T-cell (primary cell): ENCODE results near the gene ATP6AP1. TPM values are rescaled to one million over a fixed set of nuclear protein-coding genes. Genes with fewer than 3 reads are reported as not detected.

Experiments used
- ATAC-seq, 4 experiments: fragments of 200-7000 bp in 3 of 4; fragments of 150-1000 bp in 1 of 4; cut with Tn5 transposase; replicated peaks in 1 of 4; 1 replicate in 3 of 4; 2 replicates in 1 of 4; pipeline ENCODE4 v1.10.0; 2021; ENCODE audit warnings: moderate library complexity in 3 of 4, mild to moderate bottlenecking in 2 of 4, moderate number of reproducible peaks in 1 of 4
- CTCF ChIA-PET, 2 donors: fragments of 300-600 bp; sonication (Branson Sonifier 250); formaldehyde crosslinking; loops; one replicate each; lab custom pipeline; 2022; ENCODE audit warnings: antibody characterized with exemption in 2 of 2; lab: Charles Lee
- POLR2A ChIA-PET, 2 donors: fragments of 300-600 bp; sonication (Branson Sonifier 250); formaldehyde crosslinking; loops; one replicate each; lab custom pipeline; 2022; ENCODE audit warnings: antibody characterized with exemption in 2 of 2; lab: Charles Lee
- DNase-seq, 35 experiments: peaks; one replicate each; pipeline versions ENCODE4 v3.0.0 to v3.0.0-alpha.2; 2013 to 2023
- H3K27ac ChIP-seq: one replicate; pipeline ENCODE4 v1.5.1; 2013; ENCODE audit warnings: low read length
- H3K27me3 ChIP-seq, 2 experiments: replicated peaks in 1 of 2; 1 replicate in 1 of 2; 2 replicates in 1 of 2; pipeline versions ENCODE4 v1.6.1 to v1.7.0; 2013; ENCODE audit warnings: low read length in 1 of 2, mixed read lengths in 1 of 2; ENCODE audit not compliant: control insufficient read depth in 2 of 2, insufficient read depth in 2 of 2; ENCODE audit errors: extremely low read depth in 1 of 2
- H3K36me3 ChIP-seq, 2 donors: 1 replicate in 1 of 2; 2 replicates in 1 of 2; pipeline versions ENCODE4 v1.6.1 to v1.7.0; 2013; ENCODE audit warnings: low read length in 1 of 2; ENCODE audit not compliant: control insufficient read depth in 2 of 2, insufficient read depth in 1 of 2; ENCODE audit errors: extremely low read depth in 1 of 2
- H3K4me1 ChIP-seq, 2 experiments: 1 replicate in 1 of 2; 2 replicates in 1 of 2; pipeline versions ENCODE4 v1.6.1 to v1.7.0; 2013; ENCODE audit warnings: low read length in 2 of 2, mixed read lengths in 1 of 2; ENCODE audit not compliant: insufficient read depth in 2 of 2, control insufficient read depth in 1 of 2; ENCODE audit errors: extremely low read depth in 1 of 2
- H3K4me3 ChIP-seq, 2 donors: 1 replicate in 1 of 2; 2 replicates in 1 of 2; pipeline versions ENCODE4 v1.5.1 to v1.7.0; 2013; ENCODE audit warnings: mild to moderate bottlenecking in 2 of 2, low read length in 1 of 2, moderate library complexity in 1 of 2; ENCODE audit not compliant: control insufficient read depth in 1 of 2; ENCODE audit errors: extremely low read depth in 1 of 2
- H3K9me3 ChIP-seq: 2 replicates; pipeline ENCODE4 v1.7.0; 2013
- H3K27ac Mint-ChIP-seq, 2 donors: one replicate each; pipeline ENCODE4 v1.8.0; 2020 to 2021; ENCODE audit warnings: mild to moderate bottlenecking in 2 of 2, mixed read lengths in 2 of 2
- H3K27me3 Mint-ChIP-seq, 2 donors: one replicate each; pipeline ENCODE4 v1.8.0; 2021 to 2022; ENCODE audit warnings: mixed read lengths in 2 of 2
- H3K36me3 Mint-ChIP-seq: one replicate; pipeline ENCODE4 v1.8.0; 2021; ENCODE audit warnings: mixed read lengths
- H3K4me1 Mint-ChIP-seq, 3 donors: one replicate each; pipeline ENCODE4 v1.8.0; 2020 to 2022; ENCODE audit warnings: mixed read lengths in 3 of 3, mild to moderate bottlenecking in 1 of 3
- H3K4me3 Mint-ChIP-seq, 3 donors: one replicate each; pipeline ENCODE4 v1.8.0; 2020 to 2022; ENCODE audit warnings: mild to moderate bottlenecking in 3 of 3, mixed read lengths in 3 of 3, moderate library complexity in 3 of 3
- H3K9me3 Mint-ChIP-seq, 3 donors: one replicate each; pipeline ENCODE4 v1.8.0; 2020 to 2022; ENCODE audit warnings: mixed read lengths in 3 of 3
- WGBS: methylation state at CpG from one replicate; pipeline ENCODE4 v1.1.5; 2013; ENCODE audit warnings: missing lambda C conversion rate; ENCODE audit not compliant: insufficient coverage; 5-methylcytosine and 5-hydroxymethylcytosine counted together
- total RNA-seq, 35 experiments: library from RNA in 6 of 35; stranded (reverse) in 6 of 35; fragments of 120-200 nt in 1 of 35; gene quantifications; one replicate each; pipeline versions ENCODE4 v1.2.1 to v1.2.4 and lab custom pipeline; 2013 to 2026

ATP6AP1 gene
- total RNA-seq, 5 donors from 2014 or later (not counting 1 experiment from before 2014, with no cell fraction given): 37.9 to 56.8 (median 53.6) TPM

- peak in 3 of 4 experiments; percentile 5 to 28 (median 11) for ATAC-seq
- Mint-ChIP-seq H3K9me3 (no peaks in the 10 kb centered on the region), H3K4me3 (peak overlapping the region; percentile 60 to 72 (median 68)), H3K36me3 (peaks cover 2% of the 10 kb centered on the region), H3K27me3 (no peaks in the 10 kb centered on the region), H3K27ac (peak overlapping the region; percentile 41 to 77), H3K4me1 (peaks cover 15 to 42% (median 26%) of the 10 kb centered on the region in 3 donors)
- Histone ChIP-seq H3K9me3 (no peaks in the 10 kb centered on the region), H3K27me3 (no peaks in the 10 kb centered on the region), H3K27ac (peak overlapping the region; percentile 70), H3K4me1 (peaks cover 0 to 52% of the 10 kb centered on the region in 2 experiments), H3K36me3 (peaks cover 0 to 22% of the 10 kb centered on the region in 2 donors), H3K4me3 (peak overlapping the region in 1 of 2 donors; percentile 33)
- POLR2A ChIA-PET: interaction anchor here in 1 of 2 donors (0.7 kb wide), 1 partner anchor 21 kb away, joined by 12 read pairs; no protein-coding TSS in a partner anchor
- WGBS: 13% methylated on average over 5 of the region's 10 CpGs
- DNase-seq: peak in 1 of 35 experiments; percentile 16
- CTCF ChIA-PET: no interaction called here
Observed at GRCh38 chrX:154443479-154443910, 15.0 kb downstream of the ATP6AP1 start.

DNA sequence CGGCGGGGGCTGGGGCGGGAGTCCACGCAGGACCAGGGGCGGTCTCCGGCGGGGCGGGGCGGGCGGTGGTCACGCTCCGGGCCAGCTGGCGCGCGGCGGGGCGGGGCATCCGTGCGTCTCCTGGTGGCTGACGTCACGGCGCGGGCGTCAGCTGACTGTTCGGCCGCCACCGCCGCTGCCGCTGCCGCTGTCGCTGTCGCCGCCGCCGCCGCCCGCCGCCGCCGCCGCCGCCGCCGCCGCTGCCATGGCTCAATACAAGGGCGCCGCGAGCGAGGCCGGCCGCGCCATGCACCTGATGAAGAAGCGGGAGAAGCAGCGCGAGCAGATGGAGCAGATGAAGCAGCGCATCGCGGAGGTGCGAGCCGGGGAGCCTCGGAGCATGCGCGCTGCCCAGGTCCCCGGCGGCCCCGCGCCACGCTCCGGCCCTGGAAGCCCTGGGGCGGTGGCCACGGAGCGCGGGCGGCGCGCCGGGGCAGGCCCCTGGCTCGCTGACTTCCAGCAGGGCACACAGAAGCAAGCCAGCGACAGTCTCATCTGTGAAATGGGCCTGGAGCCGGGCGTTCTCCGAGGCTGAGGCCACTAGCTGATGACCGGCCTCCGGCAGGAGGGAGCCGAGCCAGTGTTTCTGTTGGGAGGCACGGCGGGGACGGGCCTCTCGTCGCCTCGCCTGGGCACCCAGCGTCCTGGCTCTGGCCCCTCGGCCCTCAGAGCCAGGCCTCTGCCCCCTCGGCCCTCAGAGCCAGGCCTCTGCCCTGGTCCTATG is 15.7 kb downstream of the ATP6AP1 start, which contains the start of gene FAM50A:
FAM50A (plus strand) TSS at position 150 of the 763 bp plus-strand sequence; CDS start at position 245, 95 bp downstream.
- H3K36me3 ChIP-seq: peaks cover 0 to 20% of the 10 kb centered on the region in 2 donors
- peak within 1 kb of the TSS; percentile 60 to 72 (median 68) for H3K4me3 Mint-ChIP-seq
- no peaks in the 10 kb centered on the region for H3K27me3 ChIP-seq
- H3K9me3 Mint-ChIP-seq: no peaks in the 10 kb centered on the region
- ATAC-seq (peak; percentile 84 to 88 (median 86)), DNase-seq (peak in 34 of 35 experiments; percentile 20 to 83 (median 52))
- H3K4me3 ChIP-seq: peak within 1 kb of the TSS; percentile 55 to 66
- H3K9me3 ChIP-seq: no peaks in the 10 kb centered on the region
- H3K27ac ChIP-seq: peak within 1 kb of the TSS; percentile 70
- ChIA-PET CTCF (no interaction called here), POLR2A (no interaction called here)
- peaks cover 0 to 46% of the 10 kb centered on the region in 2 experiments for H3K4me1 ChIP-seq
- H3K36me3 Mint-ChIP-seq: peaks cover 3% of the 10 kb centered on the region
- H3K27me3 Mint-ChIP-seq: no peaks in the 10 kb centered on the region
- WGBS: 6% methylated on average over 53 of the region's 94 CpGs
- H3K27ac Mint-ChIP-seq: peak within 1 kb of the TSS; percentile 41 to 77
- peaks cover 11 to 38% (median 22%) of the 10 kb centered on the region in 3 donors for H3K4me1 Mint-ChIP-seq

DNA sequence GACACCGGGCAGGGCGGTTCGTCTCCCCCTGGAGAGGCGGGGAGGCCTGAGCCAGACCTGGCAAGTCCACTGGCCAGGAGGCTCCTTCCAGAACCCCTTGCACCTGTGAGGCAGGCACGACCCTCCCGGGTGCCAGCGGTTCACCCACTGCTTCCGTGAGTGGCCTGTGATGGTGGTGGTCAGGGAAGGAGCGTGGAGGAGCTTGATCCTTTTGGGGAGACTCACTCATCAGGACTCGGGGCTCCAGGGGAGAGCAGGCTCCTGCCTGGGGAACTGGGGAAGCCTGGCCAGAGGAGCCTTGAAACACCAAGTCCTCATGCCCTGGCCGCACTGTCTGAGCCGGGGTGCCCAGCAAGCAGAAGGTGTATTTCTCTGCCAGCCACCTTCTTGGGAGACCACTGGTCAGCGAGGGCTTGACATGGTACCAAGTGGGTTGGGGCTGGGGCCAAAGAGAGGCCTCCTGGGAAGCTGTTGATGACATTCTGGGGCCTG is 16.3 kb downstream of the ATP6AP1 start:
- no peak overlapping the region for H3K27ac ChIP-seq
- H3K27me3 ChIP-seq: no peaks in the 10 kb centered on the region
- H3K36me3 ChIP-seq: peaks cover 0 to 24% of the 10 kb centered on the region in 2 donors
- H3K4me1 Mint-ChIP-seq: peaks cover 11 to 38% (median 22%) of the 10 kb centered on the region in 3 donors
- POLR2A ChIA-PET: no interaction called here
- H3K9me3 Mint-ChIP-seq: no peaks in the 10 kb centered on the region
- ATAC-seq (no peak), DNase-seq (no peak)
- peaks cover 3% of the 10 kb centered on the region for H3K36me3 Mint-ChIP-seq
- H3K27ac Mint-ChIP-seq: no peak overlapping the region
- peak overlapping the region; percentile 31 to 56 (median 49) for H3K4me3 Mint-ChIP-seq
- WGBS: 48% methylated on average over 3 of the region's 13 CpGs
- peak overlapping the region; percentile 55 to 66 for H3K4me3 ChIP-seq
- CTCF ChIA-PET: no interaction called here
- H3K4me1 ChIP-seq: peaks cover 0 to 43% of the 10 kb centered on the region in 2 experiments
- no peaks in the 10 kb centered on the region for H3K27me3 Mint-ChIP-seq
- no peaks in the 10 kb centered on the region for H3K9me3 ChIP-seq

DNA sequence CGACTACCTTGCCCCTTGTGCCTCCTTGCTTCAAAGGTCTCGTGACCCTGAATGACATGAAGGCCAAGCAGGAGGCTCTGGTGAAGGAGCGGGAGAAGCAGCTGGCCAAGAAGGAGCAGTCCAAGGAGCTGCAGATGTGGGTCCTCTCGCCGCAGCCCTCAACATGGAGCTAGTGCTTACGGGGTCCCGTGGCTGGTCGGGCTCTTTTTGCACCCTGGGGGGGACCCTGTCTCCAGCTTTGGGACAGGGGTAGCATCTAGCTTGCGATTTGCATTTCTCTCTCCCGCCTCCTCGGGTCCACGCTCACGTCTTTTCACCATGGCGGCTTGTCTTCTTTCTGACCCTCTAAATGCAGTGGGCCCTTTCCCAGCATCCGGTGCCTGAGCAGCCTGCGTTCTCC is 17.3 kb downstream of the ATP6AP1 start:
- Histone ChIP-seq H3K36me3 (peaks cover 2 to 22% of the 10 kb centered on the region in 2 donors), H3K9me3 (no peaks in the 10 kb centered on the region), H3K27me3 (no peaks in the 10 kb centered on the region), H3K4me3 (no peak overlapping the region), H3K27ac (no peak overlapping the region), H3K4me1 (peaks cover 0 to 38% of the 10 kb centered on the region in 2 experiments)
- 98% methylated on average over 8 of the region's 16 CpGs for WGBS
- CTCF ChIA-PET: no interaction called here
- Mint-ChIP-seq H3K36me3 (peaks cover 3% of the 10 kb centered on the region), H3K9me3 (no peaks in the 10 kb centered on the region), H3K27me3 (no peaks in the 10 kb centered on the region), H3K27ac (no peak overlapping the region), H3K4me1 (peaks cover 11 to 31% (median 21%) of the 10 kb centered on the region in 3 donors), H3K4me3 (peak overlapping the region in 1 of 3 donors; percentile 41)
- DNase-seq (no peak), ATAC-seq (no peak)
- POLR2A ChIA-PET: no interaction called here

DNA sequence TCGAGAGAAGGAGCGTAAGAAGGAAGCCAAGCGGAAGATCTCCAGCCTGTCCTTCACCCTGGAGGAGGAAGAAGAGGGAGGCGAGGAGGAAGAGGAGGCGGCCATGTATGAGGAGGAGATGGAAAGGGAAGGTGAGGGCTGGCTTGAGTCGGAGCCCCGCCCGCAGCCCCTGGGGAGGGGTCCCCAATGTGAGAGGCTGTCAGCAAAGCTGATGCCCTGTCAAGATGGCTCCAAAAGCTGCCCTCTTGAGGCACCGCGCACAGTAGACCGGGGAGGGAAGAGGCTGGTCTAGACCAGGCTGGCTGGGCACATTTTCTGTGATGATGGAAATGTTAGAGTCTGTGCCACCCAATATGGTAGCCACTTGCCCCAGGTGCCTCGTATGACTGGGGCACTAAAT is 18.0 kb downstream of the ATP6AP1 start:
- Histone ChIP-seq H3K36me3 (peaks cover 2 to 20% of the 10 kb centered on the region in 2 donors), H3K9me3 (no peaks in the 10 kb centered on the region), H3K27ac (no peak overlapping the region), H3K4me1 (peaks cover 0 to 33% of the 10 kb centered on the region in 2 experiments), H3K4me3 (no peak overlapping the region), H3K27me3 (no peaks in the 10 kb centered on the region)
- peaks cover 11 to 26% (median 17%) of the 10 kb centered on the region in 3 donors for H3K4me1 Mint-ChIP-seq
- no peak overlapping the region for H3K4me3 Mint-ChIP-seq
- no peaks in the 10 kb centered on the region for H3K27me3 Mint-ChIP-seq
- CTCF ChIA-PET: no interaction called here
- whole genome bisulfite sequencing: no CpG with 5 or more reads among the region's 12 CpGs
- no peak overlapping the region for H3K27ac Mint-ChIP-seq
- POLR2A ChIA-PET: no interaction called here
- DNase-seq: no peak
- H3K9me3 Mint-ChIP-seq: no peaks in the 10 kb centered on the region
- no peak for ATAC-seq
- peaks cover 3% of the 10 kb centered on the region for H3K36me3 Mint-ChIP-seq

- Histone ChIP-seq H3K9me3 (no peaks in the 10 kb centered on the region), H3K27me3 (no peaks in the 10 kb centered on the region), H3K27ac (no peak overlapping the region), H3K36me3 (peaks cover 2 to 11% of the 10 kb centered on the region in 2 donors), H3K4me3 (no peak overlapping the region), H3K4me1 (peaks cover 0 to 18% of the 10 kb centered on the region in 2 experiments)
- ATAC-seq: no peak
- Mint-ChIP-seq H3K9me3 (no peaks in the 10 kb centered on the region), H3K27ac (no peak overlapping the region), H3K4me1 (peaks cover 2 to 14% (median 7%) of the 10 kb centered on the region in 3 donors), H3K36me3 (peaks cover 6% of the 10 kb centered on the region), H3K4me3 (no peak overlapping the region), H3K27me3 (no peaks in the 10 kb centered on the region)
- DNase-seq: no peak
- POLR2A ChIA-PET: no interaction called here
- CTCF ChIA-PET: no interaction called here
- 98% methylated on average over 10 of the region's 14 CpGs for WGBS
Observed at GRCh38 chrX:154448484-154448883, 20.0 kb downstream of the ATP6AP1 start.
